Aorta (tissue), 5 donors: Measurements from ENCODE around the gene REPIN1. TPM values are rescaled to one million over a fixed set of nuclear protein-coding genes. Genes with fewer than 3 reads are reported as not detected.

Experiments
- ATAC-seq: fragments of 200-7000 bp; cut with Tn5 transposase; one replicate; pipeline ENCODE4 v1.9.1; 2022; ENCODE audit warnings: moderate library complexity; ENCODE audit not compliant: low FRiP score
- DNase-seq, 2 donors: peaks; one replicate each; pipeline ENCODE4 v3.0.0-alpha.2; 2020
- H3K27ac ChIP-seq, 2 donors: one replicate each; pipeline ENCODE4 v1.5.1; 2013; ENCODE audit warnings: low read length in 2 of 2, mild to moderate bottlenecking in 2 of 2, moderate library complexity in 2 of 2, control low read depth in 1 of 2, inconsistent platforms in 1 of 2, low read depth in 1 of 2
- H3K27me3 ChIP-seq, 2 donors: one replicate each; pipeline ENCODE4 v1.6.1; 2013; ENCODE audit warnings: control low read depth in 1 of 2, low read length in 1 of 2, mild to moderate bottlenecking in 1 of 2, moderate library complexity in 1 of 2; ENCODE audit not compliant: insufficient read depth in 2 of 2, control insufficient read depth in 1 of 2
- H3K36me3 ChIP-seq, 2 donors: one replicate each; pipeline ENCODE4 v1.6.1; 2013; ENCODE audit warnings: control low read depth in 1 of 2, low read length in 1 of 2, mild to moderate bottlenecking in 1 of 2; ENCODE audit not compliant: insufficient read depth in 2 of 2, control insufficient read depth in 1 of 2
- H3K4me1 ChIP-seq, 2 donors: one replicate each; pipeline ENCODE4 v1.6.1; 2013; ENCODE audit warnings: low read length in 2 of 2, control low read depth in 1 of 2, mild to moderate bottlenecking in 1 of 2, moderate library complexity in 1 of 2; ENCODE audit not compliant: insufficient read depth in 2 of 2, control insufficient read depth in 1 of 2
- H3K4me3 ChIP-seq, 2 donors: one replicate each; pipeline ENCODE4 v1.5.1; 2013; ENCODE audit warnings: low read length in 2 of 2, control low read depth in 1 of 2, mild to moderate bottlenecking in 1 of 2
- H3K9me3 ChIP-seq: one replicate; pipeline ENCODE4 v1.6.1; 2013; ENCODE audit warnings: mild to moderate bottlenecking, low read length; ENCODE audit not compliant: control insufficient read depth
- WGBS, 2 donors: extraction: QIAGEN DNeasy Blood & Tissue Kit; methylation state at CpG; one replicate each; pipeline ENCODE4 v1.1.7; 2013; 5-methylcytosine and 5-hydroxymethylcytosine counted together
- intact Hi-C, 2 donors: fragments of 100-400 bp; cut with DNase I; formaldehyde crosslinking; loops; one replicate each; pipeline versions ENCODE4 v1.14.2 to v1.15.0; 2022
- polyA plus RNA-seq, 2 donors: library from polyadenylated mRNA; stranded (reverse); fragments of 200-250 nt; gene quantifications; one replicate each; pipeline ENCODE4 v1.2.3, GENCODE V29; 2013
- total RNA-seq, 2 donors: library from RNA; stranded (reverse); fragmentation: NEBNext Ultra II Directional; extraction: Animal tissue kit (Norgen Biotek cat#: 25700); gene quantifications; one replicate each; pipeline ENCODE4 v1.2.1, GENCODE V29; 2021
- donor health status: healthy with polysubstance abuse.
- donor health status: Bipolar disorder and iron deficiency.
- donor health status: DM: no; HTN: no; CAD: no.
- donor health status: DM: no; HTN: no; CAD: no.
- donor health status: DM: yes; HTN: yes; CAD: no.

Gene REPIN1
- total and polyA plus RNA-seq, 4 donors, result 19.7 to 56.7 (median 48.4) TPM

DNA sequence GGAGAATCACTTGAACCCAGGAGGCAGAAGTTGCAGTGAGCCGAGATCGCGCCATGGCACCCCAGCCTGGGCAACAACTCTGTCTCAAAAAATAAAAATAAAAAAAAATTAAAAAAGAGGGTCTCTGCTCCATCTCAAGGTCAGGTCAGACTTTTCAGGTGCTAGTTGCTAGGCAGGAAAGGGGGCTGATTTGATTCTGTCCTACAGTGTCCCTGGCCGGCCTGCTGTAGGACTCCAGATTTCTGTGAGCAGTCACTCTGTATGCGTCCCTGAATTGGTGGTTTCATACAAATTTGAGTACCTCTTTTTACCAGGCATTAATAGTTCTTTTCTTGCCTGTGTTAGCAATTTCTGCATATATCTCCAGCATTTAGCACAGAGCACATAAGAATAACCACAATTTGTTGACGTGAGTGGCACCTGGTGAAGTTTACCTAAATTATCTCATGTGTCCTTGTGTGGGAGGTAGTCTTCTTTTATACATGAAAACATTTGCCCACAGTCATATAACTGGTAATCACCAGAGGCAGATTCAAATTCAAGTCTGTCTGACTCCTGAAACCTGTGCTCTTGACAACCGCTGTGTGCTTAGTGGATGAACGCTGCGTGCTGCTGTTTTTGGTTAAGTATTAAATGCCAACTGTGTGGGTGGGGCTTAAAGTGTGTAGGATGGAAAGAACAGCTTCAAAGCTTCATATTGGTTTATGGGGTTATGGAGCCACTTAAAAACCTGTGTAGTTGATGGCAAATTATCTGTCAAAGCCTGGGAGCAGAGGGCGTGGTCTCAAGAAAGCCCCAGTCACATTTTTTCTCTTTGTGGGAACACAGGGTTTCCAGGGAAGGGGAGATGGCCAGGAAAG lies 7.3 kb downstream of the REPIN1 start:
- no peaks in the 10 kb centered on the region for H3K4me1 ChIP-seq
- H3K27me3 ChIP-seq, result no peaks in the 10 kb centered on the region
- no peaks in the 10 kb centered on the region for H3K36me3 ChIP-seq
- intact Hi-C loops, result loop anchor here in 1 of 2 donors (5.0 kb wide), 1 partner anchor 34 kb away; the partner anchor contains the start of gene RARRES2
- no peak overlapping the region for H3K27ac ChIP-seq
- no peaks in the 10 kb centered on the region for H3K9me3 ChIP-seq
- no peak overlapping the region for H3K4me3 ChIP-seq
- WGBS, 2 donors, result 83 to 86% methylated on average over 10 of the region's 10 CpGs
- ATAC-seq (no peak), DNase-seq (no peak)

DNA sequence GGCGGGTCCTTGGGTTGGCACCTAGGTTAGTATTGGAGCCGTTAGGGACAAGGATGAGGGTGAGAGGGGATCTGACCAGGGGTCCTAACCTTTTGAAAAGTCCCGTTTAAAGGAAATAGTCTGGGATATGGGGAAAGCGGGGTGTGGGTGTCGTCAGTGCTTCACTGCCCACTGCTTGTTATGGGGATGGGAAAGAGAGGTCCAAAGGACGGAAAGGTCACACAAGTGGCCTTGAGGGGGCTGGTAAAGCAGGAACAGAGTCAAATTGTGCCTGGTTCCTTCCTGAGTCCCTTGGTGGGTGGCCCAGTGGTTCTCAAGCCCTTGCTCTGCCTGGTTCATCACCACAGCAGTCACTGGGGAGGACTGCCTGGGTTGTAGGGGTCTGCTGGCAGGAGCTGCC lies 7.9 kb downstream of the REPIN1 start:
- Histone ChIP-seq H3K4me1 (no peaks in the 10 kb centered on the region), H3K27me3 (no peaks in the 10 kb centered on the region), H3K36me3 (no peaks in the 10 kb centered on the region), H3K27ac (no peak overlapping the region), H3K4me3 (no peak overlapping the region), H3K9me3 (no peaks in the 10 kb centered on the region)
- no peak for ATAC-seq
- intact Hi-C loops, result loop anchor here in 1 of 2 donors (5.0 kb wide), 1 partner anchor 34 kb away; the partner anchor contains the start of gene RARRES2
- DNase-seq, result no peak
- WGBS, 2 donors, result 73 to 74% methylated on average over 6 of the region's 6 CpGs

- WGBS, 2 donors, result 43 to 47% methylated on average over 3 of the region's 3 CpGs
- intact Hi-C loops, result loop anchor here in 1 of 2 donors (5.0 kb wide), 1 partner anchor 35 kb away; the partner anchor contains the start of gene RARRES2
- no peaks in the 10 kb centered on the region for H3K9me3 ChIP-seq
- no peak overlapping the region for H3K4me3 ChIP-seq
- no peak for ATAC-seq
- H3K4me1 ChIP-seq, result no peaks in the 10 kb centered on the region
- no peaks in the 10 kb centered on the region for H3K36me3 ChIP-seq
- no peaks in the 10 kb centered on the region for H3K27me3 ChIP-seq
- DNase-seq, result no peak
- H3K27ac ChIP-seq, result no peak overlapping the region
These were observed 8.6 kb downstream of the REPIN1 start for GRCh38 chr7:150377196-150377595.

- no peak overlapping the region for H3K27ac ChIP-seq
- 70 to 71% methylated on average over 4 of the region's 4 CpGs for WGBS, 2 donors
These were observed 9.0 kb downstream of the REPIN1 start for GRCh38 chr7:150377635-150378034.

GRCh38 chr7:150378115-150378852 lies 9.7 kb downstream of the REPIN1 start:
- H3K36me3 ChIP-seq, result no peaks in the 10 kb centered on the region
- peak overlapping the region in 1 of 2 donors; percentile 12 for H3K27ac ChIP-seq
- intact Hi-C loops, result loop anchor here (2.0 to 5.0 kb wide), 2 partner anchors 27 to 36 kb away; partner anchors contain the start of gene RARRES2 (in 1 of the 2)
- ATAC-seq (peak; percentile 4), DNase-seq (no peak)
- no peaks in the 10 kb centered on the region for H3K9me3 ChIP-seq
- H3K4me3 ChIP-seq, result peak overlapping the region; percentile 5 to 51
- H3K4me1 ChIP-seq, result no peaks in the 10 kb centered on the region
- WGBS, 2 donors, result 11 to 12% methylated on average over 32 of the region's 32 CpGs
- no peaks in the 10 kb centered on the region for H3K27me3 ChIP-seq

More at GRCh38 chr7:150377635-150378034, 9.0 kb downstream of the REPIN1 start:
- Histone ChIP-seq H3K27me3 (no peaks in the 10 kb centered on the region), H3K4me3 (no peak overlapping the region), H3K4me1 (no peaks in the 10 kb centered on the region), H3K9me3 (no peaks in the 10 kb centered on the region), H3K36me3 (no peaks in the 10 kb centered on the region)
- no peak for ATAC-seq
- DNase-seq, result no peak
- intact Hi-C loops, result loop anchor here (2.0 to 5.0 kb wide), 2 partner anchors 27 to 35 kb away; partner anchors contain the start of gene RARRES2 (in 1 of the 2)

DNA sequence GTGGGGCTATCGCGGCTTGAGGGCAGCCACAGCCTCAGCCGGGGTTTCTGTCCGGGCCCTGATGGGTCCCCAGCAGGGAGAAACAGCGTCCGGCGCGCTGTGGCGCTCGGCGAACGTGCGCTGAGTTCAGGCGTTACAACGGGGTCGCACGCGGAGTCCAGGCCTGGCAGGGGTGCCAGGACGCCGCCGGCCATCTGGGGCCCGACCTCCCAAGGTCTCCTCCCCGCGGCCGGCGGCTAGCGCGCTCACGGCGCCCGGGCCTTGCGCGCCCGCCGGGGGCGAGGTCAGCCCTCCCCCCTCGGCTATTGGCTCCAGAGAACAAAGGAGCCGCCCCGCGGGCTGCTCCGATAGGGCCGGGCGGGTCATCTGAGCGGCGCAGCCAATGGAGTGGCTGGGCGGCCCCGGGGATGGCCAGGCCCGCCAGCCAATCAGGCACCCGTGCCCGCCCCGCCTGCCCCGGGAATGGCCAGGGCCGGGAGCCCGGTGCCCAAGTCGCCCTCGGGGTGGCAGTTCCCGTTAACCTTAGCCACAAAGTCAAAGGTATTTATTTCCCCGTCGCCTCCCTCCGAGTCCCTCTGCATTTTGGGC lies 10.3 kb downstream of the REPIN1 start, which contains the start of gene ZNF775:
Gene ZNF775 (plus strand): TSS at position 478 of the 588 bp plus-strand sequence. CDS start 9,141 bp downstream, outside the sequence.
- ATAC-seq (peak; percentile 99), DNase-seq (peak; percentile 97 to 98)
- H3K4me1 ChIP-seq, result no peaks in the 10 kb centered on the region
- peak within 1 kb of the TSS in 1 of 2 donors; percentile 12 for H3K27ac ChIP-seq
- no peaks in the 10 kb centered on the region for H3K9me3 ChIP-seq
- no peaks in the 10 kb centered on the region for H3K27me3 ChIP-seq
- intact Hi-C loops, result loop anchor here (1.0 to 5.0 kb wide), 3 partner anchors 11 to 37 kb away; partner anchors contain the start of genes RARRES2 (in 1 of the 2) and REPIN1 (in 1 of the 2)
- peak within 1 kb of the TSS; percentile 75 to 92 for H3K4me3 ChIP-seq
- H3K36me3 ChIP-seq, result no peaks in the 10 kb centered on the region
- 0 to 1% methylated on average over 55 to 60 of the region's 60 CpGs for WGBS, 2 donors

DNA sequence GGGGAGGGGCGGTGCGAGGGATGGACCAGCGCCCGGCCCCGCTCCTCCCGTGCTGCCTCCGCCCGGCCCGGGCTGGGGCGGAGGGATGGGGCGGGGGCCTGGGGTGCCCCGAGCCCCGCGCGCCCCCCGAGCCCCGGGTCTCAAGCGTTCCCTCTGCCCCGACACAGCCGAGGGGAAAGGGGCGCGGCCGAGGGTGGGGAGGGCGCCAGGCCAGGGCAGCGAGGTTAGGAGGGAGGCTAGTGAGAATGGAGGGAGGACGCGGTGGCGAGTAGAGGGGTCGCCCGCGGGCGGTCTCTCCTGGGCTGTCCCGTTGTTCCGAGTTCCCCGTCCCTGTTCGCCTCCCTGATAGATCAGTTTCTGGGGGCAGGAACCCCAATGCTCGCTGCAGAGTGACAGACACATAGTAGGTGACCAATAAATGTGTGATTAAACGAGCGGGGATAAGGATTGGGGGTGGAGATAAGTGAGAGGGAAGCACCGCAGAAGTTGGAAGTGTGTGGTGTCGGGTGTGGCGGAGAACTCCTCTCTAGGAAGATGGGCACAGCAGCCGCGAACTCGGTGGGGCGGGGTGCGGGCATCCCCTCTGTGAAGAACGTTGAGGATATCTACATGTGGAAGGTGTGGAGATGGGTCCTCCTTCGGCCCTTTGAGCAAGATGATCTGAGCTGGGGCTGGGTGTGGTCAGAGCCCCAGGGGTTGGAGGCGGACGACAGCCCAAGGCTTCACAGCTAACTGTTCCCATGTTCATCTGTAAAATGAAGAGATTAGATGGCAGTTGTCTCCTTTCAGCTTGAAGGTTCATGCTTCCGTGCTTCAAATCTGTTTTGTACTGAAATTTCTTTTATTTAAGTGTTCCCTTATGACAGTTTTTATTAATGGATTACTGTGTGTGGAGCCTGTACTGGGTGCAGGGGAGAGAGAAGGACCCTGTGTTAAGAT lies 11.1 kb downstream of the REPIN1 start:
- 1% methylated on average over 44 to 52 of the region's 52 CpGs for WGBS, 2 donors
- intact Hi-C loops, result loop anchor here (1.0 to 10.0 kb wide), 4 partner anchors 11 to 95 kb away; partner anchors contain the start of genes RARRES2 (in 1 of the 2) and REPIN1 (in 1 of the 2)
- H3K27me3 ChIP-seq, result no peaks in the 10 kb centered on the region
- H3K9me3 ChIP-seq, result no peaks in the 10 kb centered on the region
- H3K27ac ChIP-seq, result no peak overlapping the region
- DNase-seq, result no peak
- no peaks in the 10 kb centered on the region for H3K36me3 ChIP-seq
- H3K4me1 ChIP-seq, result no peaks in the 10 kb centered on the region
- ATAC-seq, result peak; percentile 73
- H3K4me3 ChIP-seq, result peak overlapping the region; percentile 75 to 92
